HEK293T (cell line): ENCODE data around the gene ZNF587B.

Experiments used
- BHLHE40 ChIP-seq: fragments of 450-650 bp; IDR thresholded peaks from 2 replicates; pipeline ENCODE4 v1.6.1; 2016; ENCODE audit warnings: mild to moderate bottlenecking, moderate library complexity, borderline replicate concordance
- ELF4 ChIP-seq: fragments of 450-650 bp; IDR thresholded peaks from 2 replicates; pipeline ENCODE4 v1.6.1; 2017; ENCODE audit warnings: antibody characterized with exemption
- FOXM1 ChIP-seq: fragments of 450-650 bp; IDR thresholded peaks from 2 replicates; pipeline ENCODE4 v1.6.1; 2017; ENCODE audit warnings: mild to moderate bottlenecking, borderline replicate concordance
- HDGF ChIP-seq: fragments of 450-650 bp; IDR thresholded peaks from 2 replicates; pipeline ENCODE4 v1.6.1; 2017; ENCODE audit warnings: antibody characterized with exemption, borderline replicate concordance
- LEF1 ChIP-seq: fragments of 450-650 bp; IDR thresholded peaks from 2 replicates; pipeline ENCODE4 v1.6.1; 2017; ENCODE audit warnings: mild to moderate bottlenecking, borderline replicate concordance
- NFRKB ChIP-seq: fragments of 450-650 bp; IDR thresholded peaks from 2 replicates; pipeline ENCODE4 v1.6.1; 2016; ENCODE audit warnings: mild to moderate bottlenecking, moderate library complexity
- SP1 ChIP-seq: fragments of 450-650 bp; IDR thresholded peaks from 2 replicates; pipeline ENCODE4 v1.6.1; 2017
- SUZ12 ChIP-seq: fragments of 450-650 bp; IDR thresholded peaks from 2 replicates; pipeline ENCODE4 v1.6.1; 2016; ENCODE audit warnings: mild to moderate bottlenecking
- TARDBP ChIP-seq: fragments of 450-650 bp; IDR thresholded peaks from 2 replicates; pipeline ENCODE4 v1.6.1; 2016
- ZNF384 ChIP-seq: fragments of 450-650 bp; IDR thresholded peaks from 2 replicates; pipeline ENCODE4 v1.6.1; 2016

DNA sequence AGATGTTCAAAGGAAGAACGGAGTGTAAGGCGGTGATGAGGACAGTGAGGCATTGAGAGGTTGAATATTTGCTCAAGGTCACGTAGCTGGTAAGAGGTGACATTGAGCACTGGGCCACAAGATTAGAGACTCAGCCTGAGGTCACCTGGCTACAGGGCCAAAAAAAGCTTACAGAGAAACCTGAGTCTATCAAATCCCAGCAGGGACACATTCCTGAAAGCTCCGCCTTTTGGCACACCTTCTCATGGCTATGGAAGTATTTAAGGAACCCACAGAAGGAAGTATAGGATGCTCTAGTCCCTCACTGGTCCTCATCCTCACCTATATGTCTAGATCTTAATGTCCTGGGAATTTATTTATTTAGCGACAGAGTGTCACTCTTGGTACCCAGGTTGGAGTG, 43.2 kb upstream of the ZNF587B start:
- no peak for TF ChIP-seq SP1
- TF ChIP-seq LEF1, result no peak
- TF ChIP-seq NFRKB, result no peak
- TF ChIP-seq SUZ12, result no peak
- no peak for TF ChIP-seq BHLHE40
- no peak for TF ChIP-seq ZNF384
- TF ChIP-seq FOXM1, result no peak
- TF ChIP-seq TARDBP, result no peak
- TF ChIP-seq HDGF, result no peak
- TF ChIP-seq ELF4, result no peak
